IPS-15b (cell line): Measurements from ENCODE around the gene KRT32.

Experiments used
- H3K27me3 ChIP-seq: one replicate; pipeline ENCODE4 v1.6.1; 2013; ENCODE audit warnings: low read length; ENCODE audit not compliant: control insufficient read depth, insufficient read depth
- H3K36me3 ChIP-seq: one replicate; pipeline ENCODE4 v1.6.1; 2013; ENCODE audit warnings: low read length; ENCODE audit not compliant: control insufficient read depth, insufficient read depth
- H3K4me1 ChIP-seq: one replicate; pipeline ENCODE4 v1.6.1; 2013; ENCODE audit warnings: mild to moderate bottlenecking, low read length; ENCODE audit not compliant: control insufficient read depth, insufficient read depth
- H3K4me3 ChIP-seq: one replicate; pipeline ENCODE4 v1.5.1; 2013; ENCODE audit warnings: low read depth, low read length
- H3K9ac ChIP-seq: one replicate; pipeline ENCODE4 v1.6.1; 2013; ENCODE audit warnings: low read depth, mild to moderate bottlenecking, low read length
- H3K9me3 ChIP-seq: one replicate; pipeline ENCODE4 v1.6.1; 2013; ENCODE audit warnings: mild to moderate bottlenecking, low read length; ENCODE audit not compliant: control insufficient read depth, insufficient read depth

KRT32 gene

DNA sequence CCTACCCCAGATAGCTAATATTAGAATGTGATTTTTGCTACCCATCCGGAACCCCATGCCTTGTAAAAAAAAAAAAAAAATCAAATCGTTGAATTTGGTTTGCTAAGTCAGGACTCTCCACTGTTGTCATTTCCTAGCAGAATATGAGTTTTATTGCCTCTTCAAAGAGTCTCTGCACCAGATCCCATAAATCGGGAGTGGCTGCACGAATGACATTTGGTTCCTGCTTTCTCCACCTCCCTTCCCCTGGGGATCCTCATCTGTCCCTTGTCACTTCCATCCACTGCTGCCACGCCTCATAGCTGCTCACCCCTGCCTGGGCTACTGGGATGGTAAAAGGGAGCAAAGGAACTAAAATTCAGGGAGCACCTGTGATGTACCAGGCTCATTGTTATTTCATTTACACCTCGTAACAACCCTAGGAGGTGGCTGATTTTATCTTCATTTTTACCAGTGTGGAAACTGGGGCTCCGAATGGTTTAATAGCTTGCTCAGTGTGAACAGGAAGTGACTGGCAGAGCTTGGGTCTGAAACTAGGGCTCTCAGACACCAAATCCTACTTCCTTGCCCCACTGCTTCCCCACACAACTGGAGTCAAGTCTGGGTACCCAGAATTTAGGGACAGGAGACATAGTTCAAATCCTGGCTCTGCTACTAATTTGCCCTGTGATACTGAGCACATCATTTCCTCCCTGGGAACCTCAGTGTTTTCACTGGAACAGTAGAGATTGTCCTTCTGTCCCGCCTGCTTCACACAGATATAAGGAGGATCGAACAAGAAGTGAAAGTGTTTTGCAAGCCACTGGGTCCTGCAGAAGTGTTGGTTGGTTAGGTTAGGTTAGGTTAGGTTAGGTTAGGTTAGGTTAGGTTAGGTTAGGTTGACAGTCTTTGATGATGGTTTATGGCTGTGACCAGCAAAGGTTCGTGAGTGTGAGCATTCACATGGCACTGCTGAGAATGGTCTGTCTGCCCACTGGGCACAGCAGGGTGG, 23.1 kb upstream of the KRT32 start:
- Histone ChIP-seq H3K9me3 (no peaks in the 10 kb centered on the region), H3K36me3 (no peaks in the 10 kb centered on the region)

DNA sequence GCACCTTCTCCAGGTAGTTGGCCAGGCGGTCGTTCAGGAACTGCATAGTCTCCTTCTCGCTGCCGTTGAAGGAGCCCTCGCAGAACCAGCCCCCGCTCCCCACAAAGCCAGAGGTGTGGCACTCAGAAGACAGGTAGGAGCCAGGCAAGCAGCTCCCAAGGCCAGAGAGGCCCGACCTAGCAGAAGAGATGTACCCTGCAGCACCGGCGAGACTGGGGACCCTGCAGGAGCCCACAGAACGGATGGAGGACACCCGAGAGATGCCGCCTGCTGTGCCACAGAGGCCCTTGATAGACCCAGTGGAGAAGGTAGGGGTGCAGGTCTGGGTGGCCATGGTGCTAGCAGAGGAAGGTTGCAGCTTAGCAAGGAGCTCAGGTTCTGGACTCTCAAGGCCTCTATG, 22.3 kb upstream of the KRT32 start, which contains the start of gene KRT36:
KRT36 (minus strand) TSS at position 380 of the 400 bp plus-strand sequence; CDS start at position 334, 46 bp downstream.
- peaks cover 5% of the 10 kb centered on the region for H3K27me3 ChIP-seq
- no peaks in the 10 kb centered on the region for H3K4me1 ChIP-seq
- H3K9ac ChIP-seq = no peak within 1 kb of the TSS
- no peaks in the 10 kb centered on the region for H3K9me3 ChIP-seq
- H3K4me3 ChIP-seq = no peak within 1 kb of the TSS
- H3K36me3 ChIP-seq = no peaks in the 10 kb centered on the region

More for the DNA sequence above, 23.1 kb upstream of the KRT32 start:
- no peaks in the 10 kb centered on the region for H3K4me1 ChIP-seq
- H3K27me3 ChIP-seq = peaks cover 5% of the 10 kb centered on the region
- no peak overlapping the region for H3K9ac ChIP-seq
- no peak overlapping the region for H3K4me3 ChIP-seq

DNA sequence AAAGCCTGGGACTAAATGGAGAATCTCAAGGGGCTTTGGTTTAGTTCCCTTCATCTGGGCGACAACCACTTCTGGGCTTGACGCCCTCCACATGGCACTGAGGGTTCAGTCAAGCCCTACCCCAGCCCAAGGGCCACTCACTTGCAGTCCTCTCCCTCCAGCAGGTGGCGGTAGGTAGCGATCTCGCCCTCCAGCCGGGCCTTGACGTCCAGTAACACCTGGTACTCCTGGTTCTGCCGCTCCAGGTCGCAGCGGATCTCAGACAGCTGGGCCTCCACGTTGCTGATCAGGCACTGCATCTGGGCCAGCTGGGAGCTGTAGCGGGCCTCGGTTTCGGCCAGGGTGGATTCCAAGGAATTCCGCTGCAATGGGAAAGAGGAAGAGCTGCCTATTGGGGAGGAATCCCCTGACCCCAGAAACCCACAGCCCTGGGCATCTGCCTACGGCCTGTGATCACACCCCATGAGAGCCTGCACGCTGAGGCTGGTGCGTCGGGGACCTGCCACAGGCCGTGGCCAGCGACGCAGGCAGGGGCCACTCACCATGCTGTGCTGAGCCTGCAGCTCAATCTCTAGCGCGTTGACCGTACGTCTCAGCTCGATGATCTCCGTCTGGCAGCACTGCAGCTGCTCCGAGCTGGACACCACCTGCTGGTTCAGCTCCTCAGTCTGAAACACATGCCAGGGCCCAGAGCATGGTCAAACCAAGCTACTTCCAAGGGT, 19.8 kb upstream of the KRT32 start:
- peaks cover 5% of the 10 kb centered on the region for H3K27me3 ChIP-seq
- no peaks in the 10 kb centered on the region for H3K36me3 ChIP-seq
- no peak overlapping the region for H3K4me3 ChIP-seq
- H3K4me1 ChIP-seq = no peaks in the 10 kb centered on the region
- H3K9ac ChIP-seq = no peak overlapping the region
- H3K9me3 ChIP-seq = no peaks in the 10 kb centered on the region

DNA sequence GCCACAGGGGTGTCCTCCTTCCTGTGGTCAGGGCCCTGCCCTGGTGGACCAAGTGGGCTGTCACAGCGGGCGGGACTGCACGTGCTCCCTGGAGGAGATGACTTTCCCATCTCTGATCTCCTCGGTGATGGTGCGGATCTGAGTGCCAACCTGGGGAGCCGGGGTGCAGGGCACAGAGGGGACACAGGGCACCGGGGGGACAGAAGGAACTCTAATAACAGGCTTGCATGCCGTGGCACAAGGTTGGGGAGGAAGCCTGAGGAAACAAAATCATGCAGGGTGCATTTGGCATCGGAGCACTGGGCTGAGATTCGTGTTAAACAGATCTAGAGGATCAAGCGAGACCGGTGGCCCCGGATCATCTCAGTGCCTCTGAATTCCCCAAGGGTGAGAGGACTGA, 19.1 kb upstream of the KRT32 start:
- H3K36me3 ChIP-seq = no peaks in the 10 kb centered on the region
- H3K9me3 ChIP-seq = no peaks in the 10 kb centered on the region
- peaks cover 5% of the 10 kb centered on the region for H3K27me3 ChIP-seq
- no peak overlapping the region for H3K9ac ChIP-seq
- H3K4me3 ChIP-seq = no peak overlapping the region
- H3K4me1 ChIP-seq = no peaks in the 10 kb centered on the region

DNA sequence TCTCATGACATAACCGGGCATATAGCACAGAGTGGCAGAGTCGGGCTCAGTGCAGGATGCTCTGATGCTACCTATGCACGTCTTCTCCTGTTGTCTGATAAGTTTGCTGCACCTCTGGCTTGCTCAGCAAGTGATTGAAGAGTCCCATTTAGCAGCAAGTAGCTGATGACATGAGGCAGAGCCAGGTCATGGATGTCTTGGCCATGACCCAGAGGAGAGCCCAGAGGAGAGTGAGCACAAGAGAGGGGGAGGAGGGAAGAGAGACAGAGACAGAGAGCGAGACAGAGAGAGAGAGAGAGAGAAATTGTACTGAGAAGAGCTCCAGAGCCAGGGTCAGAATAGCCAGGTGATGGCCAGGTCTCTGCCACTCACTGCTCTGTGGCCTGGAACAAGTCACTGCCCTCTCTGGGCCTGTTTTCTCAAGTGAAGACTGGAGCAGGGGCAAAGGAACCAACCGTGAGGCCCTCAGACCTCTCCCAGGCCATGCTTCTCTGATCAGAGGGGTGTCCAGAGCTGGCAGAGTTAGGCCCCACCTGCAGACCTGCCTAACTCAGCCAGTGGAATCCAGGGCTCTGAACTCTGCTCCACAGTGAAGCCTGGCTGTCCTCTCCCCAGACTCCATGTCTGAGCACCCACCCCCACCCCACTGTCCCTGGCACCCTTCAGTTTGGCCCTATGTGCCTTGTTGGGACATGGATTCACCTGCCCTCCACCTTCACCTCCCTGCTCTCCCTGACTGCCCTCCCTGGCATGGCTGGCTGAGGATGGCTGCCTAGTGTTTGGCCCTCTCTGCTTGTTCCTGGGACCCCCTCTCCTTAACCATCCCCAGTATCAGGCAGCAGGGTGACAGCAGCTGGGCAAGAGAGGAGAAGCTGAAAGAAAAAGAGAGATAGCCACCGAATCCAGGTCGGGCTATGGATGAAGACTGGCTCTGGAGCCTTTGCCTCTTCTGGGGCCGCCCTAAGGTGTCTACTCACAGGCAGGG, 18.0 kb upstream of the KRT32 start:
- no peak overlapping the region for H3K4me3 ChIP-seq
- H3K9me3 ChIP-seq = no peaks in the 10 kb centered on the region
- peaks cover 5% of the 10 kb centered on the region for H3K27me3 ChIP-seq

GRCh38 chr17:41483991-41484826, 17.0 kb upstream of the KRT32 start:
- H3K36me3 ChIP-seq = no peaks in the 10 kb centered on the region
- no peaks in the 10 kb centered on the region for H3K4me1 ChIP-seq
- no peak overlapping the region for H3K9ac ChIP-seq
- H3K4me3 ChIP-seq = no peak overlapping the region
- H3K27me3 ChIP-seq = peaks cover 5% of the 10 kb centered on the region
- H3K9me3 ChIP-seq = no peaks in the 10 kb centered on the region

More for the DNA sequence above, 18.0 kb upstream of the KRT32 start:
- no peaks in the 10 kb centered on the region for H3K36me3 ChIP-seq
- no peaks in the 10 kb centered on the region for H3K4me1 ChIP-seq
- H3K9ac ChIP-seq = no peak overlapping the region

DNA sequence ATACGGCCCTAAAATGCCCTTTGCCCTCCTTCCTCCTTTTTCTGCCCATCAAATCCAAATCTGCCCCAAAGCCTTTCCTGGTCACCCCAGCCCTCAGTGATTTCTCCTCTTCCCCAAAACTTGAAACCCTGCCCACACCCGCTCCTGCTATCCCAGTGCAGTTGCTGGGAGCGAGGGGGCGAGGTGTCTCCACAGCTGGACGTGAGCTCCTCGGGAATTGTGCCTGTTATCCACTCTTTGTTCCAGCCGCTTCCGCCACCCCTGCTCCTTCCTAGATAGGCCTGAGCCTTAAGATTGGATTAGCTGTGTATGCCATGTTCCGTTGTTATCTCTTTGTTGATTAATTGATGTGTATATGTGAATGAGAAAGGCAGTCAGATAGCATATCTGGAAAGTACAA, 16.3 kb upstream of the KRT32 start:
- no peaks in the 10 kb centered on the region for H3K9me3 ChIP-seq
- no peak overlapping the region for H3K4me3 ChIP-seq
- H3K36me3 ChIP-seq = no peaks in the 10 kb centered on the region
- no peak overlapping the region for H3K9ac ChIP-seq
- H3K27me3 ChIP-seq = peaks cover 5% of the 10 kb centered on the region
- no peaks in the 10 kb centered on the region for H3K4me1 ChIP-seq

- H3K4me3 ChIP-seq = no peak within 1 kb of the TSS
- no peaks in the 10 kb centered on the region for H3K36me3 ChIP-seq
- H3K9me3 ChIP-seq = no peaks in the 10 kb centered on the region
- H3K27me3 ChIP-seq = no peaks in the 10 kb centered on the region
- no peaks in the 10 kb centered on the region for H3K4me1 ChIP-seq
- no peak within 1 kb of the TSS for H3K9ac ChIP-seq
Observed at GRCh38 chr17:41481036-41481435, 13.8 kb upstream of the KRT32 start, which contains the start of gene KRT35. KRT35 (minus strand) TSS chr17:41481151; CDS start chr17:41481097, 54 bp downstream.

GRCh38 chr17:41480581-41480980, 13.4 kb upstream of the KRT32 start:
- H3K4me3 ChIP-seq = no peak overlapping the region
- H3K9me3 ChIP-seq = no peaks in the 10 kb centered on the region
- no peaks in the 10 kb centered on the region for H3K36me3 ChIP-seq
- no peaks in the 10 kb centered on the region for H3K4me1 ChIP-seq
- H3K9ac ChIP-seq = no peak overlapping the region
- no peaks in the 10 kb centered on the region for H3K27me3 ChIP-seq

GRCh38 chr17:41480136-41480535, 12.9 kb upstream of the KRT32 start:
- Histone ChIP-seq H3K4me1 (no peaks in the 10 kb centered on the region), H3K9ac (no peak overlapping the region), H3K9me3 (no peaks in the 10 kb centered on the region), H3K27me3 (no peaks in the 10 kb centered on the region), H3K36me3 (no peaks in the 10 kb centered on the region), H3K4me3 (no peak overlapping the region)
